ENCODE measurements around the gene GNG7.

The GNG7 gene

DNA sequence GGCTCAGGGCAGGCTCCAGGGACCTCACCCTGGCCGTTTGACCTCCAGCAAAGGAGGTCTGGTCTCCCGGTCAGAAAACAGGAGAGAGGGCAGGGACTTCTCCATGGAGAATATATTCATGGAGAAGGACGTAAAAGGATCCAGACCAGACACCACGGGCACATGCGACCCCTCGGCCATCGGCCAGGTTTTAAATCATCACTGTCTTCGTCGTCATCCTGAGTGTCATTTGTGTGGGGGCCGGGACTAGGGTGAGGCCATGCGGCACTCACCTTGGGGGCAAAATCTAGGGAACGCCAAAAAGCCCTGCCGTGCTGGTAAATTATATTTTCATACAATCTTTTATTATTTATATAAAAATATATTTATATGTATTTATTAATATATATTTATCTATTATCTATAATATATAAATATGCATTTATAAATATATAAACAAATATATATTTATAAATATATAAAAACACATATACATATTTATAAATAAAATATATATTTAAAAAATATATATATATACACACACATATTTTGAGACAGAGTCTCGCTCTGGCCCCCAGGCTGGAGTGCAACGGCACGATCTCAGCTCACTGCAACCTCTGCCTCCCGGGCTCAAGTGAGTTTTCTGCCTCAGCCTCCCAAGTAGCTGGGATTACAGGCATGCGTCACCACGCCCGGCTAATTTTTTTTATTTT, 151.2 kb downstream of the GNG7 start:
- Histone ChIP-seq H3K4me1 (ENCODE audit: control insufficient read depth, low read length) (peaks cover 14% of the 10 kb centered on the region), H3F3A (ENCODE audit: control insufficient read depth, insufficient read depth) (peaks cover 14% of the 10 kb centered on the region), H3K4me2 (ENCODE audit: low read length) (no peak overlapping the region), H3K9me2 (replicated peaks; ENCODE audit: control insufficient read depth, low read length) (no peaks in the 10 kb centered on the region), H3K79me2 (ENCODE audit: control insufficient read depth, low read length) (no peaks in the 10 kb centered on the region), H4K20me1 (ENCODE audit: control insufficient read depth, insufficient read depth, low read depth, low read length) (no peaks in the 10 kb centered on the region), H3K36me3 (ENCODE audit: control insufficient read depth, low read length) (no peaks in the 10 kb centered on the region), H3K9me3 (ENCODE audit: control insufficient read depth, insufficient read depth, low read length) (no peaks in the 10 kb centered on the region), H3K27ac (ENCODE audit: low read depth, low read length) (no peak overlapping the region), H3K4me3 (ENCODE audit: low read length) (no peak overlapping the region), H3K27me3 (ENCODE audit: control insufficient read depth, low read length) (no peaks in the 10 kb centered on the region)
- TF ChIP-seq EZH2phosphoT487 (IDR thresholded peaks at IDR 0.05; ENCODE audit: borderline replicate concordance, low read length): no peak
- TF ChIP-seq, protein P1, sequence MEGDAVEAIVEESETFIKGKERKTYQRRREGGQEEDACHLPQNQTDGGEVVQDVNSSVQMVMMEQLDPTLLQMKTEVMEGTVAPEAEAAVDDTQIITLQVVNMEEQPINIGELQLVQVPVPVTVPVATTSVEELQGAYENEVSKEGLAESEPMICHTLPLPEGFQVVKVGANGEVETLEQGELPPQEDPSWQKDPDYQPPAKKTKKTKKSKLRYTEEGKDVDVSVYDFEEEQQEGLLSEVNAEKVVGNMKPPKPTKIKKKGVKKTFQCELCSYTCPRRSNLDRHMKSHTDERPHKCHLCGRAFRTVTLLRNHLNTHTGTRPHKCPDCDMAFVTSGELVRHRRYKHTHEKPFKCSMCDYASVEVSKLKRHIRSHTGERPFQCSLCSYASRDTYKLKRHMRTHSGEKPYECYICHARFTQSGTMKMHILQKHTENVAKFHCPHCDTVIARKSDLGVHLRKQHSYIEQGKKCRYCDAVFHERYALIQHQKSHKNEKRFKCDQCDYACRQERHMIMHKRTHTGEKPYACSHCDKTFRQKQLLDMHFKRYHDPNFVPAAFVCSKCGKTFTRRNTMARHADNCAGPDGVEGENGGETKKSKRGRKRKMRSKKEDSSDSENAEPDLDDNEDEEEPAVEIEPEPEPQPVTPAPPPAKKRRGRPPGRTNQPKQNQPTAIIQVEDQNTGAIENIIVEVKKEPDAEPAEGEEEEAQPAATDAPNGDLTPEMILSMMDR (IDR thresholded peaks at IDR 0.05; ENCODE audit: low read depth, low read length, poor library complexity, severe bottlenecking): no peak

DNA sequence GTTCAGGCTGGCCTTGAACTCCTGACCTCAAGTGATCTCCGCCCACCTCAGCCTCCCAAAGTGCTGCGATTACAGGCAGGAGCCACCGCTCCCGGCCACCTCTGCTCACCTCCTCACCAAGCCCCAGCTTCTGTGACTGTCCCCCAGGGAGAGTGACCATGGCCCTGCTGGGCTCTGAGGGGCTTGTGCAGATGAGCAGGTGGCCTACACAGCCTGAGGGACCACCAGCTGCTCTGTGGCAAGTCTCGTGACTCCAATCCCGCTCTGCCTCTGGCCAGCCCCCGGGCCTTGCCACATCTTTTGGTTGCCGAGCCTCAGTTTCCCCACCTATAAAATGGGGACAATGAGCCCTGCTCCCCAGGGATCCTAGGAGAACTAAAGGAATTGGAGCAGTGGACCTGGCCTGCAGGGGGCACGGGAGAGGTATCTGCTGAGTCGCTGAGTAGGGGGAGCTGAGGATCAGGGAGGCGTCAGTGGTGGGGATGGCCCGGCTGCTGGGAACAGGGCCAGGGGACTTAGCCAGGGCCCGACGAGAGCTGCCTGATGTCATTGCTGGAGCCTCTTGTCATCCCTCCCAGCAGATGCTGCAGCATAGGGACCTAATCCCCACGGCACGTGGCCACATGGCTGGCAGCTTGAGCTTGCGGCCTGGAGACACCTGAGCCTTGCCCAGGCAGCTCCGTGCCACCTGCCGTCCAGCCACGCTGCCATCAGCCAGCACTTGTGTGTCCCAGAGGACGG, 151.9 kb downstream of the GNG7 start:
- Histone ChIP-seq H3K36me3 (ENCODE audit: control insufficient read depth, low read length) (no peaks in the 10 kb centered on the region), H3K79me2 (ENCODE audit: control insufficient read depth, low read length) (no peaks in the 10 kb centered on the region), H3K27ac (ENCODE audit: low read depth, low read length) (no peak overlapping the region), H3K9me2 (replicated peaks; ENCODE audit: control insufficient read depth, low read length) (no peaks in the 10 kb centered on the region), H3F3A (ENCODE audit: control insufficient read depth, insufficient read depth) (peaks cover 14% of the 10 kb centered on the region), H3K4me2 (ENCODE audit: low read length) (no peak overlapping the region), H3K27me3 (ENCODE audit: control insufficient read depth, low read length) (no peaks in the 10 kb centered on the region), H3K4me1 (ENCODE audit: control insufficient read depth, low read length) (peaks cover 21% of the 10 kb centered on the region), H3K4me3 (ENCODE audit: low read length) (no peak overlapping the region), H3K9me3 (ENCODE audit: control insufficient read depth, insufficient read depth, low read length) (no peaks in the 10 kb centered on the region), H4K20me1 (ENCODE audit: control insufficient read depth, insufficient read depth, low read depth, low read length) (no peaks in the 10 kb centered on the region)
- no peak for TF ChIP-seq EZH2phosphoT487 (IDR thresholded peaks at IDR 0.05; ENCODE audit: borderline replicate concordance, low read length)
- TF ChIP-seq, protein P1 (IDR thresholded peaks at IDR 0.05; ENCODE audit: low read depth, low read length, poor library complexity, severe bottlenecking): no peak

DNA sequence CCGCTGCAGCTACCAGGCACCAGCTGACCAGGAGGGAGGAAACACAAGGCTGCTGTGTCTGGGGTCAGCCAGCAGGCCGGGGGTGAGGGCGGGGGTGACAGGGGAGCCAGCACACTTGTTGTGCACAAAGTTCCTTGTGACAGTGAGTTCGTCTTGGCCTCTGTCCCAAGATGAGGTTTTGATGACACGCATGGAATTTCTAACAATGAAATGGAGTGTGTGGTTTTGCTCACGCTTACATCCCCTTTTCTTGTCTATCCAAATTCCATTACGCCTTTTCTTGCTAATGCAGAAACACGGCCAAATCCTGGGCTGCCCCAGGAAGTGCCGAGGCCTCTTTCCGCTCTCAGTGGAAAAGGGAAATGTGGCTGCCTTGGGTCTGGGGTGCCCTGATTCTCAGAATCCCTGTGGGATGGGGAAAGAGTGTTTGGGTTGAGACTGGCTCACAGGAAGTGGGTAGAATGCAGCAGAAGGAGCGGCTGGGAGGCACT, 152.7 kb downstream of the GNG7 start:
- no peak overlapping the region for H3K27ac ChIP-seq (ENCODE audit: low read depth, low read length)
- peaks cover 30% of the 10 kb centered on the region for H3K4me1 ChIP-seq (ENCODE audit: control insufficient read depth, low read length)
- TF ChIP-seq EZH2phosphoT487 (IDR thresholded peaks at IDR 0.05; ENCODE audit: borderline replicate concordance, low read length): no peak
- TF ChIP-seq, protein P1 (IDR thresholded peaks at IDR 0.05; ENCODE audit: low read depth, low read length, poor library complexity, severe bottlenecking): no peak
- H3K79me2 ChIP-seq (ENCODE audit: control insufficient read depth, low read length): 0 out of 2 replicates have a peak, but pooled peaks cover under 1% of the 10 kb centered on the region
- no peak overlapping the region for H3K4me3 ChIP-seq (ENCODE audit: low read length)
- no peaks in the 10 kb centered on the region for H4K20me1 ChIP-seq (ENCODE audit: control insufficient read depth, insufficient read depth, low read depth, low read length)
- no peaks in the 10 kb centered on the region for H3K9me3 ChIP-seq (ENCODE audit: control insufficient read depth, insufficient read depth, low read length)
- no peaks in the 10 kb centered on the region for H3K36me3 ChIP-seq (ENCODE audit: control insufficient read depth, low read length)
- H3K9me2 ChIP-seq (replicated peaks; ENCODE audit: control insufficient read depth, low read length): no peaks in the 10 kb centered on the region
- no peak overlapping the region for H3K4me2 ChIP-seq (ENCODE audit: low read length)
- H3K27me3 ChIP-seq (ENCODE audit: control insufficient read depth, low read length): no peaks in the 10 kb centered on the region
- peaks cover 9% of the 10 kb centered on the region for H3F3A ChIP-seq (ENCODE audit: control insufficient read depth, insufficient read depth)

All from DOHH2 (cell line).